ENCODE results near the gene OR4D9. TPM values are rescaled to one million over a fixed set of nuclear protein-coding genes. Genes with fewer than 3 reads are reported as not detected.
"Not testable (repeated sequence)": the region's sequence is repeated elsewhere in the genome, so short reads cannot be mapped to it uniquely, and the experiment has no call there.

The OR4D9 gene
- total RNA-seq, 1 donor from 2014 or later = not detected

DNA sequence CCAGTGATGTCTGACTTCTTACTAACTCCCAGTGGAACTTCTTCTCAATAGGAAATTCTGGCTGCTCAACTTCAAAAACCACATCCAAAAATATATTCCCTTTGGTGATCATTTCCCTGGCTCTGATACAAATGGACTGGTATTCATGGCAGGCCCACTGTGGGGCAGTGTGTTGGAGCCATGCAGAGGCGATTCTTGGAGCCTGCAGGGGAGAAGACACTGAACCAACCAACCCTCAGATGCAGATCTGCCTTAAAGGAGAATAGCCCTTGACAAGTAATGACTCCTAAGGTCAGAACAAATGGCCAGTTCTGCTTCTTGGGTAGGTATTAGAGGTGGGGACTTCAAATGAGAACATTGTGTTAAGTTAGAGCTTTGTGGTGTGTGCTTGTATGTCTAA is 12.2 kb downstream of the OR4D9 start:
- Histone ChIP-seq H3K36me3 (no peaks in the 10 kb centered on the region), H3K4me3 (no peak overlapping the region), H3K27me3 (ENCODE audit: low read depth) (no peaks in the 10 kb centered on the region), H3K4me1 (no peaks in the 10 kb centered on the region), H3K9me3 (no peaks in the 10 kb centered on the region), H3K27ac (no peak overlapping the region)
- intact Hi-C loops (cut with DNase I) = no loop called here
- DNase-seq (no peak), ATAC-seq (no peak)
- TF ChIP-seq, protein P1, sequence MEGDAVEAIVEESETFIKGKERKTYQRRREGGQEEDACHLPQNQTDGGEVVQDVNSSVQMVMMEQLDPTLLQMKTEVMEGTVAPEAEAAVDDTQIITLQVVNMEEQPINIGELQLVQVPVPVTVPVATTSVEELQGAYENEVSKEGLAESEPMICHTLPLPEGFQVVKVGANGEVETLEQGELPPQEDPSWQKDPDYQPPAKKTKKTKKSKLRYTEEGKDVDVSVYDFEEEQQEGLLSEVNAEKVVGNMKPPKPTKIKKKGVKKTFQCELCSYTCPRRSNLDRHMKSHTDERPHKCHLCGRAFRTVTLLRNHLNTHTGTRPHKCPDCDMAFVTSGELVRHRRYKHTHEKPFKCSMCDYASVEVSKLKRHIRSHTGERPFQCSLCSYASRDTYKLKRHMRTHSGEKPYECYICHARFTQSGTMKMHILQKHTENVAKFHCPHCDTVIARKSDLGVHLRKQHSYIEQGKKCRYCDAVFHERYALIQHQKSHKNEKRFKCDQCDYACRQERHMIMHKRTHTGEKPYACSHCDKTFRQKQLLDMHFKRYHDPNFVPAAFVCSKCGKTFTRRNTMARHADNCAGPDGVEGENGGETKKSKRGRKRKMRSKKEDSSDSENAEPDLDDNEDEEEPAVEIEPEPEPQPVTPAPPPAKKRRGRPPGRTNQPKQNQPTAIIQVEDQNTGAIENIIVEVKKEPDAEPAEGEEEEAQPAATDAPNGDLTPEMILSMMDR (IDR thresholded peaks at IDR 0.05) = no peak

DNA sequence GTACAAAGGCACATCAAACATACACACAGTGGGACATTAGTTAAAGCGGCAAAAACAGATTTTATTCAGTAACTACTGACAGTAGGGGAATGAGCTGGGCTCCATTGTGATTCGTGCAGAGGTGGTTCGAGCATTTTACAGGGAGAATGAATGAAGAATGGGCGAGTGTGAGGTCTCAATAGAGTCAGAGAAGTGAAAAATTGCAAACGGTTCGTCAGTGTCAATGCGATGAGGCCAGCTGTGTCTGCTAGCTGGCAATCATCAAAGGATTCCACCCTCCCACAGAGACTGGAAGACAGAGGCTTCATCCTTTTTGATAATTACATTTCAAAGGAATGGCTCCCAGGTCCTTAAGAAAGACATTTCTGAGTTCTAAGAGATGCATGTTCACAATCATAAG is 17.4 kb downstream of the OR4D9 start:
- H3K4me3 ChIP-seq = no peak overlapping the region
- H3K9me3 ChIP-seq = no peaks in the 10 kb centered on the region
- no peak for ATAC-seq
- intact Hi-C loops (cut with DNase I) = no loop called here
- TF ChIP-seq, protein P1 (IDR thresholded peaks at IDR 0.05) = no peak
- H3K27ac ChIP-seq = no peak overlapping the region
- no peaks in the 10 kb centered on the region for H3K36me3 ChIP-seq
- no peak for DNase-seq
- H3K4me1 ChIP-seq = no peaks in the 10 kb centered on the region
- peaks cover 3% of the 10 kb centered on the region for H3K27me3 ChIP-seq (ENCODE audit: low read depth)

DNA sequence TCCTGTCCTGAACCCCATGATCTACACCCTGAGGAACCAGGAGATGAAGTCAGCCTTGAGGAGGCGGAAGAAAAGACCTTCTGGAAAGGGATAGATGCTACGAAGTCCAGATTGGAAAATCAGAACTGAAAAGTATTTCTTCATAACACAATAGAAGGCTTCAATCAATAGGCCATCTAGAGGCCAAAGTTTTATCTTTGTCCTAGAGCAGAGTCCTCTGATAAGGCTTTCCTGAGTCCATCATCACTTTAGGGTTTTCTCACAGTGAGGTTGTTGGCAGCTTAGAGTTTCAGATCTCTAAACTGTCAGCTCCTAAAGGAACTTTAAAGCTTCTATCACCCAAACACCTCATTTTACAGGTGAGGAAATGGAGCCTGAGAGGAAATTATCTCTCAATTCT is 21.3 kb downstream of the OR4D9 start:
- ATAC-seq (no peak), DNase-seq (no peak)
- Histone ChIP-seq H3K27ac (no peak overlapping the region), H3K4me1 (peaks cover 6% of the 10 kb centered on the region), H3K36me3 (no peaks in the 10 kb centered on the region), H3K9me3 (no peaks in the 10 kb centered on the region), H3K4me3 (no peak overlapping the region), H3K27me3 (ENCODE audit: low read depth) (peaks cover 3% of the 10 kb centered on the region)
- TF ChIP-seq, protein P1 (IDR thresholded peaks at IDR 0.05) = no peak
- intact Hi-C loops (cut with DNase I) = no loop called here

DNA sequence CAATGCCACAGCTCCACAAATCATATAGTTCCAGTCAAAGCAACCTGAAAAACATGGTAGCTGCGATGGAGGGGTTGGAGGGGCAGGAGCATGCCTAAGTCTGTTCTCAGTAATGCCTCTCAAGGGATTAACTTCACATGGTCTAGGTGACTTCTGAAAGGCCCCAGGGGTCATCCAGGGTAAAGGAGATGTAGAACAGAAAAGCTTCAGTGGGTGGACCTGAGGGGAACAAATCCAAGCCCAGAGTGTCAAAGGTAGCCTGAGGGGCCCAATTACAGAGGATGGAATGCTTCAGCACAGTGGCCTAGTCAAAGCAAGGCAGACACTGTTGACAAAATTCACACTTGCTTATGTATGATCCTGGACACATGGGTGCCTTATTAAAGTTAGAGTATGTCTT is 23.3 kb downstream of the OR4D9 start:
- TF ChIP-seq, protein P1 (IDR thresholded peaks at IDR 0.05) = no peak
- ATAC-seq (no peak), DNase-seq (no peak)
- no peak overlapping the region for H3K27ac ChIP-seq
- intact Hi-C loops (cut with DNase I) = no loop called here
- no peaks in the 10 kb centered on the region for H3K36me3 ChIP-seq
- no peaks in the 10 kb centered on the region for H3K9me3 ChIP-seq
- H3K4me1 ChIP-seq = peaks cover 6% of the 10 kb centered on the region
- H3K27me3 ChIP-seq (ENCODE audit: low read depth) = peaks cover 3% of the 10 kb centered on the region
- no peak overlapping the region for H3K4me3 ChIP-seq

DNA sequence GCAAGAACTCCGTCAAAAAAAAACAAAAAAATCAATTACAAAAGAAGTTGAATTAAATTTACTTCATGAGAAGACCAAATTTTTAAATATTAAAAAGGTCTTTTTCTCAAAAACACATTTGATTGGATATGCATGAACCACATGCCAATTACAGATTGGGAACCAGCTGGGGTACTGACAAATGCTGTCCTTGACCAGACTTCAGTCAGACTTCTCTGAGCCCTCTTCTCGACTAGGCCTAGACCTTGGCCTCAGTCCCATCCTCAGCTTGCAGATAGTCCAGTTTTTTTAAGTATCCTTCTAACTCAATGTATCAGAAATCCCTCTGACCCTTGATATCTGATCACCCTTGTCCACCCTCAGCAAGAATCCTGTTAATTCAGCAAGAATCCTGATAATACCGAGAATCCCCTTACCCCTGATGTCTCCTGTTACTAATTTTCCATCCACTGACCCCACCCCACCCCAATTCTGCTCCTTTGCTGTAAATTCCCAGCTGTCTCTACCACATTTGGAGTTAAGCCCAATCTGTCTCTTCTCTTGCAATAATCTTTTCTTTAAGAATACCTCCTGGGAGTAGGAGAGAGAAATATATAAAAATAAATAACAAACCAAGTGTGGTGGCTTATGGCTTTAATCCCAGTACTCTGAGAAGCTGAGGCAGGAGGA is 30.9 kb downstream of the OR4D9 start:
- Histone ChIP-seq H3K27ac (no peak overlapping the region), H3K9me3 (no peaks in the 10 kb centered on the region), H3K27me3 (ENCODE audit: low read depth) (no peaks in the 10 kb centered on the region), H3K4me3 (no peak overlapping the region), H3K36me3 (no peaks in the 10 kb centered on the region), H3K4me1 (no peaks in the 10 kb centered on the region)
- DNase-seq (no peak), ATAC-seq (no peak)
- TF ChIP-seq, protein P1 (IDR thresholded peaks at IDR 0.05) = no peak
- intact Hi-C loops (cut with DNase I) = no loop called here

DNA sequence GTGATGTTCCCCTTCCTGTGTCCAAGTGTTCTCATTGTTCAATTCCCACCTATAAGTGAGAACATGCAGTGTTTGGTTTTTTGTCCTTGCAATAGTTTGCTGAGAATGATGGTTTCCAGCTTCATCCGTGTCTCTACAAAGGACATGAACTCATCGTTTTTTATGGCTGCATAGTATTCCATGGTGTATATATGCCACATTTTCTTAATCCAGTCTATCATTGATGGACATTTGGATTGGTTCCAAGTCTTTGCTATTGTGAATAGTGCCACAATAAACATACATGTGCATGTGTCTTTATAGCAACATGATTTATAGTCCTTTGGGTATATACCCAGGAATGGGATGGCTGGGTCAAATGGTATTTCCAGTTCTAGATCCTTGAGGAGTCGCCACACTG is 32.4 kb downstream of the OR4D9 start:
- H3K36me3 ChIP-seq; H3K27me3 ChIP-seq (ENCODE audit: low read depth); H3K4me1 ChIP-seq; DNase-seq; H3K9me3 ChIP-seq; H3K4me3 ChIP-seq; H3K27ac ChIP-seq; intact Hi-C loops (cut with DNase I); ATAC-seq: not testable (repeated sequence)
